ENCODE measurements around the gene NLE1.

NLE1 gene

GRCh38 chr17:35169835-35170363 is 27.8 kb upstream of the NLE1 start:
- no peak for TF ChIP-seq TAF1 (IDR thresholded peaks at IDR 0.05; ENCODE audit: borderline replicate concordance, insufficient read depth, low read length)
- no peak for TF ChIP-seq SIN3A (IDR thresholded peaks at IDR 0.05; ENCODE audit: borderline replicate concordance, insufficient read depth, low read length)
- no peak for TF ChIP-seq REST (IDR thresholded peaks at IDR 0.05; ENCODE audit: insufficient read depth in 1 of 2, low read depth in 2 of 2, low read length in 2 of 2)
- TF ChIP-seq POLR2AphosphoS5 (IDR thresholded peaks at IDR 0.05; ENCODE audit: low read depth, low read length): no peak
- TF ChIP-seq FOXP2 (optimal IDR thresholded peaks at IDR 0.05; ENCODE audit: borderline replicate concordance, extremely low read depth, extremely low read length, insufficient read depth): no peak

- TF ChIP-seq TAF1 (IDR thresholded peaks at IDR 0.05; ENCODE audit: borderline replicate concordance, insufficient read depth, low read length) (no peak), SIN3A (IDR thresholded peaks at IDR 0.05; ENCODE audit: borderline replicate concordance, insufficient read depth, low read length) (no peak), POLR2AphosphoS5 (IDR thresholded peaks at IDR 0.05; ENCODE audit: low read depth, low read length) (no peak), REST (IDR thresholded peaks at IDR 0.05; ENCODE audit: insufficient read depth in 1 of 2, low read depth in 2 of 2, low read length in 2 of 2) (no peak), FOXP2 (optimal IDR thresholded peaks at IDR 0.05; ENCODE audit: borderline replicate concordance, extremely low read depth, extremely low read length, insufficient read depth) (no peak)
These were observed 25.6 kb upstream of the NLE1 start for GRCh38 chr17:35167666-35168065.

- no peak for TF ChIP-seq REST (IDR thresholded peaks at IDR 0.05; ENCODE audit: insufficient read depth in 1 of 2, low read depth in 2 of 2, low read length in 2 of 2)
- TF ChIP-seq SIN3A (IDR thresholded peaks at IDR 0.05; ENCODE audit: borderline replicate concordance, insufficient read depth, low read length): no peak
- no peak for TF ChIP-seq TAF1 (IDR thresholded peaks at IDR 0.05; ENCODE audit: borderline replicate concordance, insufficient read depth, low read length)
- no peak for TF ChIP-seq FOXP2 (optimal IDR thresholded peaks at IDR 0.05; ENCODE audit: borderline replicate concordance, extremely low read depth, extremely low read length, insufficient read depth)
- no peak for TF ChIP-seq POLR2AphosphoS5 (IDR thresholded peaks at IDR 0.05; ENCODE audit: low read depth, low read length)
These were observed 24.9 kb upstream of the NLE1 start for GRCh38 chr17:35167046-35167445.

GRCh38 chr17:35166526-35166925 is 24.4 kb upstream of the NLE1 start:
- TF ChIP-seq POLR2AphosphoS5 (IDR thresholded peaks at IDR 0.05; ENCODE audit: low read depth, low read length): no peak
- no peak for TF ChIP-seq REST (IDR thresholded peaks at IDR 0.05; ENCODE audit: insufficient read depth in 1 of 2, low read depth in 2 of 2, low read length in 2 of 2)
- TF ChIP-seq TAF1 (IDR thresholded peaks at IDR 0.05; ENCODE audit: borderline replicate concordance, insufficient read depth, low read length): no peak
- TF ChIP-seq FOXP2 (optimal IDR thresholded peaks at IDR 0.05; ENCODE audit: borderline replicate concordance, extremely low read depth, extremely low read length, insufficient read depth): no peak
- no peak for TF ChIP-seq SIN3A (IDR thresholded peaks at IDR 0.05; ENCODE audit: borderline replicate concordance, insufficient read depth, low read length)

- no peak for TF ChIP-seq POLR2AphosphoS5 (IDR thresholded peaks at IDR 0.05; ENCODE audit: low read depth, low read length)
- TF ChIP-seq SIN3A (IDR thresholded peaks at IDR 0.05; ENCODE audit: borderline replicate concordance, insufficient read depth, low read length): no peak
- no peak for TF ChIP-seq FOXP2 (optimal IDR thresholded peaks at IDR 0.05; ENCODE audit: borderline replicate concordance, extremely low read depth, extremely low read length, insufficient read depth)
- no peak for TF ChIP-seq REST (IDR thresholded peaks at IDR 0.05; ENCODE audit: insufficient read depth in 1 of 2, low read depth in 2 of 2, low read length in 2 of 2)
- TF ChIP-seq TAF1 (IDR thresholded peaks at IDR 0.05; ENCODE audit: borderline replicate concordance, insufficient read depth, low read length): no peak
These were observed 22.6 kb upstream of the NLE1 start for GRCh38 chr17:35164716-35165115.
